ENCODE measurements around the gene GGN.
"Not testable (repeated sequence)": the region's sequence is repeated elsewhere in the genome, so short reads cannot be mapped to it uniquely, and the experiment has no call there.

The GGN gene

DNA sequence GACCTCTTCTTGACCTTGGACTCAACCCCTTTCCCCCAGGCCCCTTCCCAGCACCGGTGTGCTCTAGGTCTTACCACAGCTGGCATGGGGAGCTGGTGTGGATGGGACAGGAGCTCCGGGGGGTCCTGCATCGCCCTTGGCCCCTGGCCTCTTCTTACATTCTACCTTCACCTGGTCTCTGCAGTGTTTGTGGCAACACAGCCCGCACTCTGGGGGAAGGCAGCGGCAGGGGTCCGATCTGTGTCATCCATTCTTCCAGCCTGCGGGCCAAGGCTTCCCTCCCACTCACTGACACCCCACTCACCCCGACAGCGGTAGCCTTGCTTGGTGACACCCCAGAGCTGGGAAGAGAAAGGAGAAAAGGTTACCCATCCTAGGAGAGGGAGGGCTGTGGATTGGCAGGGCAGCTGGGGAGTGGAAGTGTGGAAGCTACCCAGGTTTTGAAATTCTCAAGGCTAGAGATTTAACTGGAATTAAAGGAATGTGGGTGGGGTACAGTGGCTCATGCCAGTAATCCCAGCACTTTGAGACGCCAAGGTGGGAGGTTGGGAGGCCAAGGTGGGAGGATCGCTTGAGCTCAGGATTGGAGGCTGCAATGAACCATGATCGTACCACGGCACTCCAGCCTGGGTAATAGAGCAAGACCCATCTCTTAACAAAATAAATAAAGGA lies 23.3 kb upstream of the GGN start:
- DNase-seq (ENCODE audit: low spot score) = no peak

DNA sequence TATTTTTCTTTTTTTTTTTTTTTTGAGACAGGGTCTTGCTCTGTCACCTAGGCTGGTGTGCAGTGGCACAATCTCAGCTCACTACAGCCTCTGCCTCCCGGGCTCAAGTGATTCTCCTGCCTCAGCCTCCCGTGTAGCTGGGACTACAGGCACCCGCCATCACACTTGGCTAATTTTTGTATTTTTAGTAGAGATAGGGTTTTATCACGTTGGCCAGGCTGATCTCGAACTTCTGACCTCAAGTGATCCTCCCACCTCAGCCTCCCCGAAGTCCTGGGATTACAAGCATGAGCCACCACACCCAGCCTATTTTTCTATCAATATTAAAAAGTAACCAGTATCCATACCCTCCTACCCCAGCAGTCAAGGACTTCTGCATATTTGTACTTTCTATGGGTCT lies 22.6 kb upstream of the GGN start:
- not testable (repeated sequence) for DNase-seq (ENCODE audit: low spot score)

DNA sequence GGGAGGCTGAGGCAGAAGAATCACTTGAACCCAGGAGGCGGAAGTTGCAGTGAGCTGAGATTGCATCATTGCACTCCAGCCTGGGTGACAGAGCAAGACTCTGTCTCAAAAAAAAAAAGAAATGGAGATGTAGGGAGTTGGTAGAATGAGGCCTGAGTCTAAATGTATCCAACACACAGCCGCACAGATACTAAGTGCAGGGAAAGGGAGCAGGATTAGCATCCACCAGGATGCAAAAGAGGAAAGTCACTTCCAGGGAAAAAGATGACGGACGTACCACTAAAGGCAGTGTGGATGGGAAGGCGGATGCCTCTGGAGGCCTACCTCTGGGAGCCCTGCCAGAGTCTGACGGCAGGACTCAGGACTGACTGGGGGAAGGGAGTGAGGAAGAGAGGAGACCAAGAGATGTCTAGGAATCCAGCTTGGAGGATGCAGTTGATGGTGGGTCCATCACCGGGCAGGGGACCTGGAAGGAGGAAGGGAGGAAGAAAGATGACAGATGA lies 21.8 kb upstream of the GGN start:
- DNase-seq (ENCODE audit: low spot score) = no peak

DNA sequence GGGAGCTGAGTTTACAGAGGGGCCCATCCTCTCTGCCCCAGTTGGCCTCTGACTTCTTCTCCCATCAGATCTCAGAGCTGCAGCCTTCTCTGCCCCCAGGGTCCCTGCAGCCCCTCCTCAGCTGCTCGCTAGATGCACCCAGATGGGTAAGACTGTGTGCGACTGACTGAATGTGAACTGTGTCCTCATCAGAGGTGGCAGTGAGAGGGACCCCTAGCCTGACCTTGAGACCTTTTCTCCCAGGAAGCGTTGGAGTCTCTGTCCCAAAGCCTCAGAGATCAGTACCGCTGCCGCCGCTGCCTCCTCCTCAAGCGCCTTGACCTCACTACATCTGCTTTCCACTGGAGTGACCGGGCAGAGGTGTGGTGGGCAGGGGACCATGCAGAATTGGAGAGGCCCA lies 17.4 kb upstream of the GGN start:
- DNase-seq (ENCODE audit: low spot score) = no peak

DNA sequence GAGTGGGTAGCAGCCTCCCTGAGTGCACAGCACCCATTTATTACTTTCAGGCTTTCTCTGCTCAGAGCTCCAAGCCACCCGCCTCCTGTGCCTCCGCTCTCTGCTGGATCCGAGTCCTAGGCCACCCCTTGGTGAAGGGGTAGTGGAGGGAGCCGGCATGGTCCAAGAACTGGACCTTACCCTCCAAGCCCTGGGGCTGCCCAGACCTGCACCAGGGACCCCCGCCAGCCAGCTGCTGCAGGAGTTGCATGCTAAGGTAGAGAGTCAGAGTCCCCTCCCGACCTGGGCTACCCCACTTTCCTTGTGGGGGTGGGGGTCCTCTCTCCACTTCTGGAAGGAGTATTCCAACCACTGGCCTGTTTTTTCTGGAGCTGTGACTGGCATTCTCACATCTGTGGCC lies 17.0 kb upstream of the GGN start:
- DNase-seq (ENCODE audit: low spot score) = no peak

DNA sequence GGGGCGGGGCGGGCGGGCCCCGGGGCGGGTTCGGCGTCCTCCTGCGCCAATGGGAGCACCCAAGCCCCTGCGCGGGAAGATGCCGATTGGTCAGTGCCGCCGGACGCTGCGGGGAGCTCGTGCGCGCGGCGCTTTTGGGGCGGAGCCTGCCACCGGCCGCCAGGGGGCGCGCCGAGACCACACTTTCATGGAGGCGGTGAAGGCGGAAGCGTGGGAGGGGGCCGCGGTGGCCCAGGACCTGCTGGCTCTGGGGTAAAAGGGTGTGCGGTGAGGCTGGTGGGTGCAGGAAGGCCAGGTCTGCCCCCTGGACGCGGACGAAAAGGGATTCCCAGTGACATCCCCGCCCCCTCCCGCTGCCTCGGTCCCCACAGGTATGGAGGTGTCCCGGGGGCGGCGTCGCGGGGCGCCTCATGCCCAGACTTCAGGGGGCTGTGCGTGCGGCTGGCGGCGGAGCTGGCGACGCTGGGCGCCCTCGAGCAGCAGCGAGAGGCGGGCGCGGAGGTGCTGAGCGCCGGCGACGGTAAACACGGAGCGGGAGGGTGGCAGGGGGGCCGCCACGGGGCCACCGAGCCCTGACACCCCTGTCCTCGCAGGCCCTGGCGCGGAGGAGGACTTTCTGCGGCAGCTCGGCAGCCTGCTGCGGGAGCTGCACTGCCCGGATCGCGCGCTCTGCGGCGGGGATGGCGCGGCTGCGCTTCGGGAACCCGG lies 15.3 kb upstream of the GGN start, which contains the start of gene FAM98C:
TSS of gene FAM98C (plus strand) at position 127 of the 708 bp plus-strand sequence. CDS start at position 188, 61 bp downstream.
- peak; percentile 97 for DNase-seq (ENCODE audit: low spot score)

DNA sequence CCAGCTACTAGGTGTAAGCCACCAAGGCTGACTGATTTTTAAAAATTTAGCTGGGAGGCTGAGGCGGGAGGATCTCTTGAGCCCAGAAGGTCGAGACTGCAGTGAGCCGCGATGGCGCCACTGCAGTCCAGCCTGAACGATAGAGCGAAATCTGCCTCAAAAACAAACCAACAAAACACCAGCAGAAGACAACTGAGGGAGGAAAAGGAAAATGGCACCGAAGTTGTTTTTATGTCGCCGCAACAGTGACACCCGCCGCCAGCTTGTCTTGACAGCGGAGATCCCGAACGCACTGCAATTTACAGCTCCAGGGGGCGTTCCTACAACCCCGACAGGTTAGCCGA lies 14.8 kb upstream of the GGN start:
- no peak for DNase-seq (ENCODE audit: low spot score)

DNA sequence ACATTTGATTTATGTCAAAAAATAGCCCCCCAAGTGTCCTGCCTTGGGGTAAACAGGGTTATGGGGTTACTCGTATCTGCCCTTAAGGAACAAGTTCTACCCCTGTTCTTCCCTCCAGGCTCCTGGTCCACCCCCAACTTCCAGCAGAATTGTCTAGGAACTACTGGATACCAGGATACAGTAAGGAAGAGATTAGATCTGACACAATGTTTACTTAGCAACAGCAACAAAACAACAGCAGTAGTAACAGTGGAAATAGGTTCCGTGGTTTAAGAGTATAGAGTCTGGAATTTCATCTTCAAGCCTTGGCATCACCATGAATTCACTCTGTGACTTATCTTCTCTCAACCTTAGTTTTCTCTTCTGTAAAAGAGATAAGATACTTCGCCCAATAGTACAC lies 13.3 kb upstream of the GGN start:
- DNase-seq (ENCODE audit: low spot score) = no peak

DNA sequence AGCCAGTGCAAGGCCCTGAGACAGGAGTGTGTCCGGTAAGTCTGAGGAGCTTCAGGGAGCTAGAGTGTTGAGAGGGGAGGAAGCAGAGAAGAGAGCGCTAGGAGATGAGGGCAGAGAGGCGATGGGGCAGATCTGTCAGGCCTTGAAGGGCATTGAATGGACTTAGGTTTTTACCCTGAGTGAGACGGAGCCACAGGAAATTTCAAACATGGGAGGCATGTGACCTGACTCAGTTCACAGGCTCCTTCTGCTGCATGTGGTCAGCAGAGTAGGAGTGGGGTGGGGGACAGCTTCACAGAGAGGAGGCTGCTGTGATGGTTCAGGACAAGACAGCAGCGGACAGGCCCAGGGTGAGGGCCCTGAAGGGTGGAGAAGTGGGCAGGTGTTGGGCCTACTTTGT lies 12.5 kb upstream of the GGN start:
- DNase-seq (ENCODE audit: low spot score) = no peak

DNA sequence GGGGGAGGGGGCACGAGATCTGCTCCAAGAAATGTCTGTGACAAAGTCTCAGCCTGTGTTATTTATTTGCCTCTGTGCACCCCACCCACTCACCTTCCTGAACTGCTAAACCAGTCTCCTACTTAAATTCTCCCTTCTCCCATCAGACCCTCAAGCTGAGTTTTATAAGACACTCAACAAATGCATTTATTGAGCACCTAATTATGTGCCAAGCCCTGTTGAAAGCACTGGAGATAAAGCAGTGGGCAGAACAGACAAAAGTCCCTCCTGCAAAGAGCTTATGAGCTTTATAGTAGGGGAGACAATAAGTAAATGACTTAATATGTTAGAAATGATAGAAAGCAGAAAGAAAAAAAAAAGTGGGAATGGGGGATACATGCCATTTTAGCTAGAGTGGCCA lies 11.7 kb upstream of the GGN start:
- DNase-seq (ENCODE audit: low spot score) = no peak

DNA sequence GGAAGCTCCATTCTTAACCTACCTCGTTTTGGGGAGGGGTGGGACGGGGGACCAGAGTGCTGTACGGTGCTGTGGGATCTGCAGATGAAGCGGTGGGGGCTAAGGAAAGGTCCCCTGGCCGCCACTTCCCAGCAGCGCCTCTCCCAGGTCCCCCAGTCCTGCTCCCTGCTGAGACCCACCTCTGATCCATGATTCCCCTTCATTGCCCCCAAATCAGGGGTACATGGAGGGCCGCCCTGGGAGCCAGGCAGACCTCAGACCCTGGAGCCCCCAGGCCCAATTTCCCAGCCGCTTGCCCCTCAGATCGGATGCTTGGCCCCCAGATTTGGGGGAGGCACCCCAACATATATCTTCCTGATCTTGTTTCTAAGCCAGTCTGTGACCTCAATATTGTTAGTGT lies 11.2 kb upstream of the GGN start:
- DNase-seq (ENCODE audit: low spot score) = no peak

DNA sequence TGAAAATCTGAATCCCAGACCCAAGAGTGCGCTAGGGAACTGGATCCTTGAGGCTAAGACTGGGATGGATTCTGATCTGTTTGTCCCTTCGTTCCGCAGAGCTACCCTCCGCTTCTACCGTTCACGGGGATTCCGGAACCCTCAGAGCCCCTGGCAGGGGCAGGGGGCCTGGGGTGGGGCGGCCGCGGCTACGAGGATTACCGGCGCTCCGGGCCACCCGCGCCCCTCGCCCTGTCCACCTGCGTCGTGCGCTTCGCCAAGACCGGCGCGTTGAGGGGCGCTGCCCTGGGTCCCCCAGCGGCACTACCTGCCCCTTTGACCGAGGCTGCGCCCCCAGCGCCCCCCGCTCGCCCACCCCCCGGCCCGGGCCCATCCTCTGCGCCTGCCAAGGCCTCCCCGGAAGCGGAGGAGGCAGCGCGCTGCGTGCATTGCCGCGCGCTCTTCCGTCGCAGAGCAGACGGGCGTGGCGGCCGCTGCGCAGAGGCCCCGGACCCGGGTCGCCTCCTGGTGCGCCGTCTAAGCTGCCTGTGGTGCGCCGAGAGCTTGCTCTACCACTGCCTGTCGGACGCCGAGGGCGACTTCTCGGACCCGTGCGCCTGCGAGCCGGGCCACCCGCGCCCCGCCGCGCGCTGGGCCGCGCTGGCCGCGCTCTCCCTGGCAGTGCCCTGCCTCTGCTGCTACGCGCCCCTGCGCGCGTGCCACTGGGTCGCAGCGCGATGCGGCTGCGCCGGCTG lies 7.7 kb upstream of the GGN start:
- DNase-seq (ENCODE audit: low spot score) = no peak

DNA sequence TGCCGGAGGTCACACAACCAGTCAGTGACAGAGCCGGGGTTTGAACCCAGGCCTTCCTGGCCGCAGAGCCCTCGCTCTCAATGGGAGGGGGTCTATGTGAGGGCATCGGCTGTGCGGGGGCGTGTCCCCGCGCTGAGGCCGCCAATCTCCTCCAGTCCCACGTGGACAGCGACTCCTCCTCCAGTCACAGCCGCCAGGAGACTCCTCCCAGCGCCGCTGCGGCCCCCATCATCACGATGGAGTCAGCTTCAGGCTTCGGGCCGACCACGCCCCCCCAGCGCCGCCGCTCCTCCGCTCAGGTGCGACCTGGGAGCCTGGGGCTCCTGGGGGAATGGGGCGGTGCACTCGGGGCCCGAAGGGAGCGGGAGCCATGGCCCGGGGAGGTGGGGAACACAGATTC lies 6.7 kb upstream of the GGN start:
- DNase-seq (ENCODE audit: low spot score) = no peak

DNA sequence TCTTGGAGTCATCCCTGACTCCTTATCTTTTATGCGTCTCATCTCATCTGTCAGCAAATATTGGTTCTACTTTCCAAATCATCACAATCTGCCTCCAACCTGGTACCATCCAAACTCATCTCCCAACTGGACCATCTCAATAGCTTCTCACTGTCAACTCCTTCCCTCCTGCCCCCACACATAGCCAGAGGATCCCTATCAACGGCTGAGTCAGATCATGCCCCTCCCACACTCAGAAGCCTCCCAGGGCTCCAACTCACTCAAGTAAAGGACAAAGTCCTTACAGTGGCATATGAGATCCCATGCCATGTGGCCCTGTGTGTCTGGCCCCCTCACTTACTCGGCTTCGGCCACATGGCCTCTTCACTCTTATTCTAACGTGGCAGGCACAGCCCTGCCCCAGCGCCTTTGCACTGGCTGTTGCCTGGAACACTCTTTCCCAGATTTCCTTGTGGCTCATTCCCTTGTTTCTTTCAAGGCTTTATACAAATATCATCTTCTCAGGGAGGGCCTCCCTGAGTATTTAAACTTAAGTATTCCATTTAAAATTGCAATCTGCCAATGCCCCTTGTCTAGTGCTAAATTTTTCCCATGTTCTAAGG lies 5.0 kb upstream of the GGN start:
- DNase-seq (ENCODE audit: low spot score) = no peak

DNA sequence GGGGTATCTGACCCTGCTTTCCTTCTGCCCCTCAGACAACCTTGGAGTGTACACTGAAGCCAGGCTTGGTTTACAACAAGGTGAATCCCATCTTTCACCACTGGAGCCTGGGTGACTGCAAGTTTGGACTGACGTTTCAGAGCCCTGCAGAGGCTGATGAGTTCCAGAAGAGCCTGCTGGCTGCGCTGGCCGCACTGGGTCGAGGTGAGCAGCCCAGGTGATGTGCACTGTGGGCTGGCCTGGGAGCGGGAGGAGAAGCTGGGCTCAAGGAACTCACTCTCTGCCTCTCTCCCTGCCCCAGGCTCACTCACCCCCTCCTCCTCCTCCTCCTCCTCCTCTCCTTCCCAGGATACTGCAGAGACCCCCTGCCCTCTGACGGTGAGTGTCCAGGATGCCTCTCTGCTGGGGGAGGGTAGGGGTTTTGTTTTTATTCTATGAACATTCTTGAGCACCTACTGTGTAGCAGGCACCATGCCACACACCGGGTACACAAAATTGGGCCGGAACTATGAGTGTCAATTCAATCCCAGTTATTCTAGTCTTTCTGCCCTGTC lies 4.2 kb upstream of the GGN start:
- no peak for DNase-seq (ENCODE audit: low spot score)

DNA sequence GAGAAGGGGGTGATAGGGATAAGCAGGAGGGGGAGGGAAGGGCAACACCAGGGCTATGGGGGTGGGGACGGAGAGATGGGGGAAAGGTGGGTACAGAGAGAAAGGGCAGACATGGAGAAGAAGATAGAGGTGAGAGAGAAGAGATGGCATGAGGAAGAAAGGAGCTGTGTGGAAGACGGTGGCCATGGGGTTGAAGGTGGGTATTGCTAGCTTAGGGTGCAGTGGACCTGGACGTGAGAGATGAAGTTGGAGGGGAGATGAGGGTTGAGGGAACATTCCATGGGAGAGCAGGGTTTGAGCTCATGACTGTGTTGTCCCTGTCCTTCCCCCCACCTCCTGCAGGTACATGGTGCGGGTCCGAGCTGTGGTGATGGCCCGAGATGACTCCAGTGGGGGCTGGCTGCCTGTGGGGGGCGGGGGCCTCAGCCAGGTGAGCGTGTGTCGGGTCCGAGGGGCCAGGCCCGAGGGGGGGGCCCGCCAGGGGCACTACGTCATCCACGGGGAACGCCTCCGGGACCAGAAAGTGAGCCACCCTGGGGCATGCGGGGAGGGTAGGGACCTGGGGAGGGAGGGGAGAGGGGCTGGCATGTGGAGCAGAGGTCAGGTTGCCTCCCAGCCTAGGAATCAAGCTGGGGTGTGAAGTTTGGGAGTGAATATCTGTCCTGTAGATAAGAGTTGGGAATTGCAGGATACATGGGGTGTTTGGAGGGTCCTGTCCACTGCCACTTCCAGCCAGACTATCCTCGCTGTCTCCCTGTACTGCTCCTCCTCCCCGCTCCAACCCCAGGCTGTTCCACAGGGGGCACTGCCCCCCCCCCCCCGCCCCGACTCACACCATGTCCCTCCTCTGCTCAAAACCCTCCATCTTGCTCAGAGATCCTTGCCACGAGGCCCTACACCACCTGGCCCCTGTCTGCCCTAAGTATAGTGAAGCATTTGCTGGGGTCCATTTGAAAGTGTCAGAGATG lies 2.4 kb upstream of the GGN start:
- DNase-seq (ENCODE audit: low spot score) = no peak

DNA sequence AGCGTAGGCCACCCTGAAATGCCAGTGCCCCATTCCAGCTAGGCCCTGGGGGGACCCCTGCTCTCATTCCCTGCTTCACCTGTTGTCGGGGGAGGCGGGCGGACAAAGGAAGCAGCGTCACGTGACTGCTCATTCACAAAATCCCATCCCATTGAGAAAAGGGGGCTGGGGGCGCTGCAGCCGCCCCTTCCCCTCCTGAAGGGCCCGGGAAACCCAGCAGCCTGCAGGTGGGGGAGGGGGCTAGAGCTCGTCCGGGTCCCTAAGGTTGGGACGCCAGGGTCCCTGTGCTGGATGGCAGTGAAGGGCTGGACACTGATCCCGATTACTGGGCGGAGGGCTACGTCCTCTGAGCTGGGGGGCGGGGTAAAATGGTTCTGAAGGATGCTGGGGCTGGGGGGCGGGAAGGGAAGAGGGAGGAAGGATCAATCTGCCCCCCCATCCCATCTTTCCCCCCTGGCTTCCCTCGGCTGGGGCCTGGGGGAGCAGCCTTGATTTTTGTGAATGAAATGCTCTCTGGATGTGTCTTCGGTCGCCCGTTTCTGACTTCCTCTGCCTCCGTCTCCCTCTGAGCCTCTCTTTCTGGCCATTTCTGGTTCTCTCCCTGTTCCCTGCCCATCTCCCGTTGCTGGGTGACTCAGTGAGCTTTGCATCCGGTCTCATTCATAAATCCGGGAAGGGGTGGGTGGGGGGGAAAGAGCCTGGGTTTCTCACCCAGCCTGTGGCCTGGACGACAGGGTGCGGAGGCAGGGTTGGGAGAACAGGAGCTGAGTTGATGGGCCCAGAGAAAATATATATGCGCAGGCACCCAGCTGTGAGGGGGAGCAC lies 1.5 kb upstream of the GGN start:
- no peak for DNase-seq (ENCODE audit: low spot score)

DNA sequence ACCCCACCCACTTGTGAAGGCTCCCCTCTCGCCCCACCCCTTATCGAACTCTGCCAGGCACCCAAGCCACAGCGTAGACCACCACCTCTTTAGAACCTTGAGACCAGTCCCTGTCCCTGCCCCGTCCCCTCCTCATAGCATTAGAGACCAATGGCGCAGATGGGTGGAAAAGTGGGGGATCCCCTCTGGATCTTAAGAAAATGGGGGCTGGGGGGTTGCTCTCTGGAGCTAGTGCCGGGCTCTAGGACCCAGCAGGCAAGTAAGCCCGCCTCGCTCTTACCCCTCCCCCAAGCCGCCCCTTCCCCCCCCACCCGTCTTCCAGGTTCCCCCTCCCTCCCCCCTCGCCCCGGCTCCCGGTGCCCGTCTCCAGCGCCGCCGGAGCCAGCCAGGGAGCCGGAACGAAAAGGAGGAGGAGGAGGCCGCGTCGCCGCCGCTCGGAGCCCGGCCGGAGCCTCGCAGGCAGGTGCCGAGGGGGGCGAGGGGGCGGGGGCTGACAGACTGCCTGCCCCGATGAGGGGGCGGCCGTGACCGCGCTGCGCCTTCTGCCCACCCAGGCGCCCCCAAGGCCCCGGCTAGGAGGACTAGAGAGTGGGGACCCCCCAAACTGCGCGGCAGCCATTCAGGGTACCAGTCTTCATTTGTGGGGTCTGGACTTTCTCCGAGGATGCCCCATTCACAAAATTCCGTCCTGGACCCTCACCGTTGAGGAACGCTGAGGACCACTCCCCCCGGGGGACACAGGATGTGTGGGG lies 691 bp upstream of the GGN start, which contains the start of gene SPRED3:
TSS of gene SPRED3 (plus strand) at position 349 of the 752 bp plus-strand sequence. CDS start 1,606 bp downstream, outside the sequence.
- peak; percentile 46 for DNase-seq (ENCODE audit: low spot score)

DNA sequence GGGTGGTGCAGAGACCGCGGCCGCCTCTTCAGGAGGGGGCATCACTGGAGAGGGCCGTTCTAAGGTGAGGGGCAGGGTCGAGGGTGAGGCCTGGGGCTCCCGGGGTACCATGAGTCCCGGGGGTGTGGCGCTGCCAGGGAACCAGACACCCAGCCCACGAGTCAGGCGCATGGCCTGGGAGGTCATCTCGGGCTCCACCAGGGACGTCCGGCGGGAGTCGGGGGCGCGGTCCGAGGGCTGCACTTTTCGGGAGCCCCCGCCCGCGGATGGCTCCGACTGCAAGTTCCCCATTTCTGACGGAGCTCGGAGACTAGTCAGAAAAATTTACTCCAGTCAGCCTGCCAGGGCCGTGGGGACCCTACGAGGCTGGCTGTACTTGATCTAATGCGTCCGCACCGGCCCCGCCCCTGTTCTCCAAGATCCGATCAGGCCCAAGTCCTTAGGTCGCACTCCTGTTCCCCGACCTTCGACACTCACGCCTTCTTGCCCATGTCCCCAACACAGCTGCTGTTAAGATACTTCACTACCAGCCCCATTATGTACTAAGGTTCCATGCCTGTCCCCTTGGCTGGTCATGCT lies 774 bp downstream of the GGN start:
- no peak for DNase-seq (ENCODE audit: low spot score)
